Transverse colon (tissue), 3 donors: ENCODE data around the gene STIM1.

Experiments used
- EP300 ChIP-seq: sonication (generic); formaldehyde crosslinking; IDR thresholded peaks from one replicate; pipeline ENCODE4 v1.6.1; 2017; ENCODE audit warnings: antibody characterized with exemption, low read depth
- POLR2A ChIP-seq: fragments of 450-650 bp; IDR thresholded peaks from one replicate; pipeline ENCODE4 v1.6.1; 2016; ENCODE audit warnings: antibody characterized with exemption, mild to moderate bottlenecking, moderate library complexity
- TF ChIP-seq, protein P1 (sequence below), 5 experiments: fragments of 200-600 bp in 3 of 5; fragments of 450-650 bp in 2 of 5; sonication (generic) in 3 of 5; IDR thresholded peaks; 1 replicate in 2 of 5; 2 replicates in 3 of 5; pipeline ENCODE4 v1.5.1; 2016 to 2017; ENCODE audit warnings: antibody characterized with exemption in 5 of 5, inconsistent platforms in 3 of 5, mild to moderate bottlenecking in 2 of 5, moderate library complexity in 1 of 5

DNA sequence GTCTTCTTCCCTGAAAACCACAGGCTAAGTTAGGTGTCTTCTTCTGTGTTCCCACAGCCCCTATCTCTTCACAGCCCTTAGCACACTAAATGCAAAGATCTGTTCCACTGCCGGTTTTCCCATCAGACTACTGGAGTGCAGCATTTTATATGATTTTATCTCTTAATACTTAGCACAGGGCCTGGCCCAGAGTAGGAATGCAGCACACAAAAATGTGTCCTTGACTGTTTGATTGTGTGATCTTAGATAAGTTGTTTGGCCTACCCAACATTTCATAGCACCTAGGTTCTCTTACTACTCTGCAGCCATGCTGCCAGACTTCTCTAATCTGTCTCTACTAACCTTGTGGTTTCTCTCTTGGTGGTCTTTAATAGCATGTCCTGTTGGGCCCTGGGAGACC, 185.0 kb downstream of the STIM1 start:
- TF ChIP-seq, protein P1, sequence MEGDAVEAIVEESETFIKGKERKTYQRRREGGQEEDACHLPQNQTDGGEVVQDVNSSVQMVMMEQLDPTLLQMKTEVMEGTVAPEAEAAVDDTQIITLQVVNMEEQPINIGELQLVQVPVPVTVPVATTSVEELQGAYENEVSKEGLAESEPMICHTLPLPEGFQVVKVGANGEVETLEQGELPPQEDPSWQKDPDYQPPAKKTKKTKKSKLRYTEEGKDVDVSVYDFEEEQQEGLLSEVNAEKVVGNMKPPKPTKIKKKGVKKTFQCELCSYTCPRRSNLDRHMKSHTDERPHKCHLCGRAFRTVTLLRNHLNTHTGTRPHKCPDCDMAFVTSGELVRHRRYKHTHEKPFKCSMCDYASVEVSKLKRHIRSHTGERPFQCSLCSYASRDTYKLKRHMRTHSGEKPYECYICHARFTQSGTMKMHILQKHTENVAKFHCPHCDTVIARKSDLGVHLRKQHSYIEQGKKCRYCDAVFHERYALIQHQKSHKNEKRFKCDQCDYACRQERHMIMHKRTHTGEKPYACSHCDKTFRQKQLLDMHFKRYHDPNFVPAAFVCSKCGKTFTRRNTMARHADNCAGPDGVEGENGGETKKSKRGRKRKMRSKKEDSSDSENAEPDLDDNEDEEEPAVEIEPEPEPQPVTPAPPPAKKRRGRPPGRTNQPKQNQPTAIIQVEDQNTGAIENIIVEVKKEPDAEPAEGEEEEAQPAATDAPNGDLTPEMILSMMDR (IDR thresholded peaks at IDR 0.05): no peak
- TF ChIP-seq POLR2A (no peak), EP300 (no peak)
